ENCODE measurements around the gene MEF2B.
A peak's percentile ranks its signal among the peaks of the same experiment; 100 is the strongest.

MEF2B gene

GRCh38 chr19:19170053-19170872, at the start of gene MEF2B:
MEF2B (minus strand) TSS chr19:19170263; CDS start chr19:19150735, 19,528 bp downstream.
- no peak for DNase-seq

GRCh38 chr19:19218911-19219310, 48.8 kb upstream of the MEF2B start:
- no peak for DNase-seq

GRCh38 chr19:19217099-19217498, 47.0 kb upstream of the MEF2B start:
- no peak for DNase-seq

GRCh38 chr19:19215792-19216191, 45.7 kb upstream of the MEF2B start:
- no peak for DNase-seq

GRCh38 chr19:19214892-19215291, 44.8 kb upstream of the MEF2B start:
- DNase-seq, result no peak

- no peak for DNase-seq
Observed at GRCh38 chr19:19214159-19214490, 44.1 kb upstream of the MEF2B start.

GRCh38 chr19:19213426-19214158, 43.5 kb upstream of the MEF2B start:
- no peak for DNase-seq

- no peak for DNase-seq
Observed at GRCh38 chr19:19212916-19213315, 42.9 kb upstream of the MEF2B start.

GRCh38 chr19:19211499-19212420, 41.7 kb upstream of the MEF2B start, which contains the start of gene NCAN:
NCAN (plus strand) TSS chr19:19211958; CDS start chr19:19216954, 4,996 bp downstream.
- DNase-seq, result no peak

GRCh38 chr19:19209372-19209771, 39.3 kb upstream of the MEF2B start:
- no peak for DNase-seq

- no peak for DNase-seq
Observed at GRCh38 chr19:19207637-19208572, 37.8 kb upstream of the MEF2B start.

GRCh38 chr19:19206938-19207337, 36.9 kb upstream of the MEF2B start:
- DNase-seq, result no peak

GRCh38 chr19:19205416-19206410, 35.6 kb upstream of the MEF2B start:
- DNase-seq, result no peak

GRCh38 chr19:19204181-19204580, 34.1 kb upstream of the MEF2B start:
- DNase-seq, result no peak

GRCh38 chr19:19203012-19203856, 33.2 kb upstream of the MEF2B start, which contains the start of gene NR2C2AP:
NR2C2AP (minus strand) TSS chr19:19203414; CDS start chr19:19203060, 354 bp downstream.
- peak; percentile 74 for DNase-seq

GRCh38 chr19:19202707-19203011, 32.6 kb upstream of the MEF2B start:
- DNase-seq, result no peak

- no peak for DNase-seq
Observed at GRCh38 chr19:19201697-19202630, 31.9 kb upstream of the MEF2B start.

- DNase-seq, result no peak
Observed at GRCh38 chr19:19193926-19194325, 23.9 kb upstream of the MEF2B start.

All from amniotic stem cell (primary cell).